Bladder microvascular endothelial cell (primary cell): ENCODE results near the gene ST8SIA1. TPM values are rescaled to one million over a fixed set of nuclear protein-coding genes. Genes with fewer than 3 reads are reported as not detected.

Source experiments
- total RNA-seq: library from RNA; depleted of rRNA; stranded (reverse); fragments of >200 nt; gene quantifications from 2 replicates; pipeline ENCODE4 v1.2.3, GENCODE V29; 2014

ST8SIA1 gene, protein sequence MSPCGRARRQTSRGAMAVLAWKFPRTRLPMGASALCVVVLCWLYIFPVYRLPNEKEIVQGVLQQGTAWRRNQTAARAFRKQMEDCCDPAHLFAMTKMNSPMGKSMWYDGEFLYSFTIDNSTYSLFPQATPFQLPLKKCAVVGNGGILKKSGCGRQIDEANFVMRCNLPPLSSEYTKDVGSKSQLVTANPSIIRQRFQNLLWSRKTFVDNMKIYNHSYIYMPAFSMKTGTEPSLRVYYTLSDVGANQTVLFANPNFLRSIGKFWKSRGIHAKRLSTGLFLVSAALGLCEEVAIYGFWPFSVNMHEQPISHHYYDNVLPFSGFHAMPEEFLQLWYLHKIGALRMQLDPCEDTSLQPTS
- 0.06 TPM in 1 of 2 replicates, not detected in the other for total RNA-seq

GRCh38 chr12:22334410-22335100 is at the start of gene ST8SIA1:
Gene ST8SIA1, minus strand, starts transcription at chr12:22334707. Its CDS starts 475 bp downstream, at chr12:22334232.

Other genes with a start within 250 kb of the ST8SIA1 start
- 12.8 and 19.4 TPM in 2 replicates for gene C2CD5, start 209.8 kb upstream of the ST8SIA1 start, total RNA-seq